IPS DF 6.9 (cell line): Measurements from ENCODE around the gene INPP5D.
"Not testable (repeated sequence)": the region's sequence is repeated elsewhere in the genome, so short reads cannot be mapped to it uniquely, and the experiment has no call there.

Experiments used
- DNase-seq: peaks from one replicate; pipeline ENCODE4 v3.0.0-alpha.2; 2013; ENCODE audit warnings: low read depth, low spot score
- H3K27ac ChIP-seq: one replicate; pipeline ENCODE4 v1.5.1; 2013; ENCODE audit warnings: low read length, control low read depth
- H3K27me3 ChIP-seq: 2 replicates; pipeline ENCODE4 v1.6.1; 2013; ENCODE audit warnings: mild to moderate bottlenecking, low read length; ENCODE audit not compliant: control insufficient read depth, insufficient read depth
- H3K36me3 ChIP-seq: 2 replicates; pipeline ENCODE4 v1.6.1; 2013; ENCODE audit warnings: low read length; ENCODE audit not compliant: control insufficient read depth, insufficient read depth
- H3K4me1 ChIP-seq: 2 replicates; pipeline ENCODE4 v1.6.1; 2013; ENCODE audit warnings: low read length; ENCODE audit not compliant: control insufficient read depth, insufficient read depth
- H3K4me3 ChIP-seq: 2 replicates; pipeline ENCODE4 v1.5.1; 2013; ENCODE audit warnings: mild to moderate bottlenecking, low read length
- H3K9me3 ChIP-seq: 2 replicates; pipeline ENCODE4 v1.6.1; 2013; ENCODE audit warnings: low read length, inconsistent platforms; ENCODE audit not compliant: control insufficient read depth, insufficient read depth
- WGBS: extraction: QIAGEN DNeasy Blood & Tissue Kit; methylation state at CpG from one replicate; pipeline ENCODE4 v1.1.7; 2013; ENCODE audit warnings: mixed read lengths, missing lambda C conversion rate; ENCODE audit not compliant: insufficient read length, insufficient coverage; 5-methylcytosine and 5-hydroxymethylcytosine counted together

Gene INPP5D

GRCh38 chr2:233059797-233060500 lies at the start of gene INPP5D:
TSS of gene INPP5D (plus strand) at chr2:233060342. CDS start at chr2:233060479, 137 bp downstream.
- no peak within 1 kb of the TSS for H3K27ac ChIP-seq
- H3K4me3 ChIP-seq = no peak within 1 kb of the TSS
- no peaks in the 10 kb centered on the region for H3K36me3 ChIP-seq
- WGBS = no CpG with 5 or more reads among the region's 26 CpGs
- no peak for DNase-seq
- H3K27me3 ChIP-seq = no peaks in the 10 kb centered on the region
- H3K9me3 ChIP-seq = no peaks in the 10 kb centered on the region
- H3K4me1 ChIP-seq = peaks cover 1% of the 10 kb centered on the region; the same call in 1 of the 2 replicates

GRCh38 chr2:233010569-233011267 lies 49.4 kb upstream of the INPP5D start:
- Histone ChIP-seq H3K27me3 (no peaks in the 10 kb centered on the region), H3K4me1 (no peaks in the 10 kb centered on the region), H3K36me3 (no peaks in the 10 kb centered on the region), H3K9me3 (no peaks in the 10 kb centered on the region), H3K4me3 (no peak overlapping the region), H3K27ac (no peak overlapping the region)
- WGBS = no CpG with 5 or more reads among the region's 9 CpGs
- DNase-seq = no peak

DNA sequence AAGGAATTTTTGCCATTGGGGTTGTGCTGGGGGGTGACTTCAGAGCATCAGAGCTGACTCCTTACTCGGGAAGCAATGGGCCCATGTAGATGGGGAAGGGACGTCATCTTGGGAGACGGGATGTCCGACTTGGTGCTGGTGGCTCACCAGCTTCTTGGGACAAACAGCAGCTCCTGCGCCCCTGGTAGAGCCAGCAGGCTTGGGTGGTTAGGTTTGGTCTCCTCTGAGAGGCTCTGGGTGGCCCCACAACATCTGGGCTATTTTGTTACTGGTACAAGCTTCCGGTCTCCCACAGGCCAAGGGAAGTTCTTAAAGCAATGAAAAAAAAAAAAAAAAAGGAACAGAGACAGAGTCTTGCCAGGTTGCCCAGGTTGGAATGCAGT lies 48.9 kb upstream of the INPP5D start:
- no CpG with 5 or more reads among the region's 6 CpGs for WGBS

DNA sequence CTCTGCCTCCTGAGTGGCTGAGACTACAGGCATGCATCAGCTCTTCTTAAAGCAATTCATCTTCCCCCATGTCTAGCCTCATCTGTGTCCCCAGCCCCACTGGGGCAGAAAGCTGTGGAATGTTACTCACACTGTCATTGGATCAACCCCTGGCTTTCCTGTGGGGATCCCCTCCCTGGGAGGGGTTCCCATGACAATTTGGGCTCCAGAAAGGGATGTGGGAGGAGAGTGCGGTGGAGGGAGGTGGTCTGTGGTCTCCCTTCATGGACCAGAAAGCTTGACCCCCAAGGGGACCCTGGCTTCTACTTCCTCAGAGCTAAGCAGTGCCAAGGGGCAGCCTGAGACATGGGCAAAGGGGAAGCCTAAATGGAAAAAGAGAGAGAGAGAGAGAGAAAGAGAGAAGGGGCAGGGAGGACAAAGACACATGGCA lies 48.4 kb upstream of the INPP5D start:
- WGBS = no CpG with 5 or more reads among the region's 1 CpG
- Histone ChIP-seq H3K4me1 (no peaks in the 10 kb centered on the region), H3K36me3 (no peaks in the 10 kb centered on the region), H3K9me3 (no peaks in the 10 kb centered on the region), H3K27me3 (no peaks in the 10 kb centered on the region), H3K4me3 (no peak overlapping the region), H3K27ac (no peak overlapping the region)
- DNase-seq = no peak

More for the DNA sequence above, 48.9 kb upstream of the INPP5D start:
- Histone ChIP-seq H3K4me1 (no peaks in the 10 kb centered on the region), H3K27me3 (no peaks in the 10 kb centered on the region), H3K27ac (no peak overlapping the region), H3K36me3 (no peaks in the 10 kb centered on the region), H3K9me3 (no peaks in the 10 kb centered on the region), H3K4me3 (no peak overlapping the region)
- DNase-seq = no peak

DNA sequence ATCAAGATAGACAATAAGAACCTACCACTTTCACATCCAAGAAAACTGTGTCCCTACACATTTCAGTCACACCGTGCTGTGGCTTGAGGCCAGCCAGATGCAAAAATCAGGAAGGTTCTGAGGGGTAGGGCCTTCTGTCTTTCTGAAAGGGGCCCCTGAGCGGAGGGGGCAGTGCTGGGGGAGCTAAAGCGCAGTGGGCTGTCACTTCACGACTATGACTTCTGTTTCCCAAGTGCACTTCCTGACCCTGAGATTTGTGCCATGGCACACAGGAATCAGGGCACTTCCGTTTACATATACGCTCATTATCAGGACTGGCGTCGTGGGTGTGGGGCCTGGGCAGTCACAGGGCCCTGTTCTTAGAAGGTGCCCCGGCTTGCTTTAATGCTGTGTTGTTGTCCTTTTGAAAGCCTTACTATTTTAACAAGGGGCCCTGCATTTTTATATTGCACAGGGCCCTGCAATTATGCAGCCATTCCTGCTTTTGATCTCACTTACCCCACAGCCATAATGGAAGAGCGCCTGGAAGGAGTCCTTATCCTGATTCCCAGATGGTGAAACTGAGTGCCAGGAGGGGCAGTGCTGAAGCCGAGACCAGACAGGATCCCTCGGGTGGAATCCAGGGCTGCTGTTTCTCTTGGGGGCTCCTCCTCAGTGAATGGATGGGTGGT lies 47.7 kb upstream of the INPP5D start:
- WGBS = no CpG with 5 or more reads among the region's 12 CpGs

DNA sequence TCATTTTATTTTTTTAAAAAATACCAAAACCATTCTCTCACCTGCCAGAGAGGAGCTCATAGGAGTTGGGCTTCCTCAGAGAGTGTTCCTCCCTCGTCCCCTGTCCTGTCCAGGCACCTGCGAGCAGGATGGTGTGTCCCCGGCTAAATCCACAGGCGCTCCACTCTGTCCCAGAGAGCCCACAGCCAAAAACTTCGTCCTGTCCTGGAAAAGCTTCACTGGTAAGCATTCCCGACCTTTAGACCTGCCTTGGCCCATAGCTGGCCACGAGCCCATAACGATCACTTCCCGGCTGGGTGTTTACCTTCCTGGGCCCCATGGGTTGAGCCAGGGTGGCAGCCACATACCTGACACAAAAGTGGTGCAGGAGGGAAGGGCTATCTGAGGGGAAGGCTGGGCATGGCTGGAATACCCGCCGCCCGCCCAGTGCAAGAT lies 47.1 kb upstream of the INPP5D start, which contains the start of gene NGEF:
Gene NGEF (minus strand): TSS at position 230 of the 435 bp plus-strand sequence. CDS start 38,366 bp downstream, outside the sequence.
- H3K36me3 ChIP-seq = no peaks in the 10 kb centered on the region
- H3K4me3 ChIP-seq = no peak within 1 kb of the TSS
- no peaks in the 10 kb centered on the region for H3K4me1 ChIP-seq
- H3K27ac ChIP-seq = no peak within 1 kb of the TSS
- DNase-seq = no peak
- H3K9me3 ChIP-seq = no peaks in the 10 kb centered on the region
- H3K27me3 ChIP-seq = no peaks in the 10 kb centered on the region
- WGBS = no CpG with 5 or more reads among the region's 12 CpGs

More for the DNA sequence above, 47.7 kb upstream of the INPP5D start:
- no peak overlapping the region for H3K4me3 ChIP-seq
- no peaks in the 10 kb centered on the region for H3K27me3 ChIP-seq
- DNase-seq = no peak
- no peaks in the 10 kb centered on the region for H3K9me3 ChIP-seq
- H3K4me1 ChIP-seq = no peaks in the 10 kb centered on the region
- no peak overlapping the region for H3K27ac ChIP-seq
- H3K36me3 ChIP-seq = no peaks in the 10 kb centered on the region

DNA sequence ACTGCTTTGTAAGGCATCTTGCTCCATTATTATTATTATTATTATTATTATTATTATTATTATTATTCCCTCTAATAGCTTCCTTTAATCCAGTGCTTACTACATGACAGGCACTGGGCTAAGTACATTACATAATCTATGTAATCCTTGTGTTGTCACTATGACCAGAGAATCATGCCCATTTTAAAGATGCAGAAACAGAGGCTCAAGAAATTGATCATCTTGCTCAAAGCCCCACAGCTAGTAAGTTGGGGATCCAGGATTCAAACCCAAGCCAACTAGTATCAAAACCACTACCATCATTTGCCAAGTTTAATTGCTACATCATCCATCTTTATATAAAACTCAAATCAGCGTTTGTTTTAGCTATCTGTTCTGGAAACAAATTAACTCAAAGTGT lies 46.5 kb upstream of the INPP5D start:
- H3K4me1 ChIP-seq = no peaks in the 10 kb centered on the region
- H3K27me3 ChIP-seq = no peaks in the 10 kb centered on the region
- no peak overlapping the region for H3K4me3 ChIP-seq
- H3K9me3 ChIP-seq = no peaks in the 10 kb centered on the region
- no peak overlapping the region for H3K27ac ChIP-seq
- no CpG with 5 or more reads among the region's 1 CpG for WGBS
- DNase-seq = no peak
- H3K36me3 ChIP-seq = no peaks in the 10 kb centered on the region

DNA sequence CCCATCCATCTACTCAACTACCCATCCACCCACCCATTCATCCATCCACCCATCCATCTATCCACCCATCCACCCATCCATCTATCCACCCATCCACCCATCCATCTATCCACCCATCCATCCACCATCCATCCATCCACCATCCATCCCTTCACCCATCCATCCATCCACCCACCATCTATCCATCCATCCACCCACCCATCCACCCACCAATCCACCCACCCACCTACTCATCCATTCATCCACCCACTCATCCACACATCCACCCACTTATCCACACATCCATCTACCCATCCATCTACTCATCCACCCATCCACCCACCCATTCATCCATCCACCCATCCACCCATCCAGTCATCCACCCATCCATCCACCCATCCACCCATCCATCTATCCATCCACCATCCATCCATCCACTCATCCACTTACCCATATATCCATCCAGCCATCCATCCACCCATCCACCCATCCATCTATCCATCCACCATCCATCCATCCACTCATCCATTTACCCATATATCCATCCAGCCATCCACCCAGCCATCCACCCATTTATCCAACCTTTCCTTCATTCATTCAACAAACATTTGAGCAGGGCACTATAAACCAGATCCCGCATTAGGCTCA lies 45.0 kb upstream of the INPP5D start:
- WGBS = no CpG with 5 or more reads among the region's 1 CpG
- DNase-seq = no peak
- Histone ChIP-seq H3K27me3 (no peaks in the 10 kb centered on the region), H3K27ac (no peak overlapping the region), H3K4me1 (no peaks in the 10 kb centered on the region), H3K4me3 (no peak overlapping the region), H3K9me3 (no peaks in the 10 kb centered on the region), H3K36me3 (no peaks in the 10 kb centered on the region)

DNA sequence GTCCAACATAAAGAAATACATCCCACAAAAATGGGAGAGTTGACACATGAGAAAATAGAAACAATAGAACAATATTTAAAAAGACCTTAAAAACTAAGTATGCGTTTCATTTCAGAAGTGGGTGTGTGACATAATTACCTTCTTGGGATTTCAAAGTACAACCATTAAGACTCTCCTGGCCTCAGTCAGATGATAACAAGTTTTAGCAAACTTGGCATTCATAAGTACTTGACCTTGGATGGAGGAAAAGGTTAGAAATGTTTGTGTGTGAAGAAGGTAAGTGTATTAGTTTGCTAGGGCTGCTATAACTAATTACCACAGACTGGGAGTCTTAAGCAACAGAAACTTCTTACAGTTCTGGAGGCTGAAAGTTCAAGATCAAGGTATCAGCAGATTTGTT lies 42.2 kb upstream of the INPP5D start:
- Histone ChIP-seq H3K4me3 (no peak overlapping the region), H3K36me3 (no peaks in the 10 kb centered on the region), H3K9me3 (no peaks in the 10 kb centered on the region), H3K27ac (no peak overlapping the region), H3K4me1 (no peaks in the 10 kb centered on the region), H3K27me3 (no peaks in the 10 kb centered on the region)
- WGBS = no CpG with 5 or more reads among the region's 1 CpG
- DNase-seq = no peak

DNA sequence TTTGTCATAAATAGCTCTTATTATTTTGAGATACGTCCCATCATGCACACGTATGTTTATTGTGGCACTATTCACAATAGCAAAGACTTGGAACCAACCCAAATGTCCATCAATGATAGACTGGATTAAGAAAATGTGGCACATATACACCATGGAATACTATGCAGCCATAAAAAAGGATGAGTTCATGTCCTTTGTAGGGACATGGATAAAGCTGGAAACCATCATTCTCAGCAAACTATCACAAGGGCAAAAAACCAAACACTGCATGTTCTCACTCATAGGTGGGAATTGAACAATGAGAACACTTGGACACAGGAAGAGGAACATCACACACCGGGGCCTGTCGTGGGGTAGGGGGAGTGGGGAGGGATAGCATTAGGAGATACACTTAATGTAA lies 40.5 kb upstream of the INPP5D start:
- DNase-seq = not testable (repeated sequence)

More for the DNA sequence above, 40.5 kb upstream of the INPP5D start:
- not testable (repeated sequence) for H3K9me3 ChIP-seq, H3K4me1 ChIP-seq, H3K27me3 ChIP-seq, H3K4me3 ChIP-seq, H3K36me3 ChIP-seq, H3K27ac ChIP-seq
- no CpG with 5 or more reads among the region's 4 CpGs for WGBS
